NCI-H1694 treated with DMSO at 0.1 percent for 48 hours (cell line): Measurements from ENCODE around the gene QPRT.
A peak's percentile ranks its signal among the peaks of the same experiment; 100 is the strongest.
"Not testable (repeated sequence)": the region's sequence is repeated elsewhere in the genome, so short reads cannot be mapped to it uniquely, and the experiment has no call there.

Experiments
- DNase-seq: peaks from one replicate; lab custom pipeline; 2025; lab: John Stamatoyannopoulos, UW

QPRT gene

GRCh38 chr16:29694384-29695195, 15.6 kb downstream of the QPRT start:
- no peak for DNase-seq

GRCh38 chr16:29695675-29696074, 16.7 kb downstream of the QPRT start:
- not testable (repeated sequence) for DNase-seq

GRCh38 chr16:29696881-29697331, 17.9 kb downstream of the QPRT start:
- no peak for DNase-seq

GRCh38 chr16:29697391-29697790, 18.4 kb downstream of the QPRT start:
- no peak for DNase-seq

GRCh38 chr16:29698042-29698441, 19.1 kb downstream of the QPRT start:
- no peak for DNase-seq

- no peak for DNase-seq
Measured at GRCh38 chr16:29698484-29699323, 19.7 kb downstream of the QPRT start.

- no peak for DNase-seq
Measured at GRCh38 chr16:29699324-29700219, 20.6 kb downstream of the QPRT start.

- peak; percentile 77 for DNase-seq
Measured at GRCh38 chr16:29700253-29700987, 21.4 kb downstream of the QPRT start.

GRCh38 chr16:29701214-29701555, 22.2 kb downstream of the QPRT start:
- no peak for DNase-seq

GRCh38 chr16:29702269-29702668, 23.3 kb downstream of the QPRT start:
- DNase-seq, result no peak

GRCh38 chr16:29705030-29705429, 26.1 kb downstream of the QPRT start:
- DNase-seq, result no peak

- DNase-seq, result not testable (repeated sequence)
Measured at GRCh38 chr16:29707160-29707559, 28.2 kb downstream of the QPRT start.

- DNase-seq, result no peak
Measured at GRCh38 chr16:29708917-29709600, 30.1 kb downstream of the QPRT start.

- not testable (repeated sequence) for DNase-seq
Measured at GRCh38 chr16:29709657-29710056, 30.7 kb downstream of the QPRT start.

- DNase-seq, result peak; percentile 5
Measured at GRCh38 chr16:29710227-29711219, 31.5 kb downstream of the QPRT start.

GRCh38 chr16:29712809-29713208, 33.8 kb downstream of the QPRT start:
- DNase-seq, result no peak

- no peak for DNase-seq
Measured at GRCh38 chr16:29714396-29714795, 35.4 kb downstream of the QPRT start.

- DNase-seq, result no peak
Measured at GRCh38 chr16:29714972-29715371, 36.0 kb downstream of the QPRT start.

- no peak for DNase-seq
Measured at GRCh38 chr16:29717113-29717512, 38.1 kb downstream of the QPRT start.

GRCh38 chr16:29719063-29719462, 40.1 kb downstream of the QPRT start:
- no peak for DNase-seq
